ENCODE results near the gene ECM1.

Gene ECM1

GRCh38 chr1:150553392-150554085 lies 45.6 kb downstream of the ECM1 start:
- ChIA-PET CTCF (interaction anchor here (0.8 to 9.0 kb wide), 4 partner anchors 7 to 20 kb away, joined by 3 to 100 read pairs (median 25); no protein-coding TSS in a partner anchor), POLR2A (no interaction called here)
- TF ChIP-seq, protein P1, sequence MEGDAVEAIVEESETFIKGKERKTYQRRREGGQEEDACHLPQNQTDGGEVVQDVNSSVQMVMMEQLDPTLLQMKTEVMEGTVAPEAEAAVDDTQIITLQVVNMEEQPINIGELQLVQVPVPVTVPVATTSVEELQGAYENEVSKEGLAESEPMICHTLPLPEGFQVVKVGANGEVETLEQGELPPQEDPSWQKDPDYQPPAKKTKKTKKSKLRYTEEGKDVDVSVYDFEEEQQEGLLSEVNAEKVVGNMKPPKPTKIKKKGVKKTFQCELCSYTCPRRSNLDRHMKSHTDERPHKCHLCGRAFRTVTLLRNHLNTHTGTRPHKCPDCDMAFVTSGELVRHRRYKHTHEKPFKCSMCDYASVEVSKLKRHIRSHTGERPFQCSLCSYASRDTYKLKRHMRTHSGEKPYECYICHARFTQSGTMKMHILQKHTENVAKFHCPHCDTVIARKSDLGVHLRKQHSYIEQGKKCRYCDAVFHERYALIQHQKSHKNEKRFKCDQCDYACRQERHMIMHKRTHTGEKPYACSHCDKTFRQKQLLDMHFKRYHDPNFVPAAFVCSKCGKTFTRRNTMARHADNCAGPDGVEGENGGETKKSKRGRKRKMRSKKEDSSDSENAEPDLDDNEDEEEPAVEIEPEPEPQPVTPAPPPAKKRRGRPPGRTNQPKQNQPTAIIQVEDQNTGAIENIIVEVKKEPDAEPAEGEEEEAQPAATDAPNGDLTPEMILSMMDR (IDR thresholded peaks at IDR 0.05; ENCODE audit: control extremely low read depth, extremely low read depth, low read depth, missing control alignments), result no peak
- no peak for DNase-seq (ENCODE audit: extremely low spot score)

DNA sequence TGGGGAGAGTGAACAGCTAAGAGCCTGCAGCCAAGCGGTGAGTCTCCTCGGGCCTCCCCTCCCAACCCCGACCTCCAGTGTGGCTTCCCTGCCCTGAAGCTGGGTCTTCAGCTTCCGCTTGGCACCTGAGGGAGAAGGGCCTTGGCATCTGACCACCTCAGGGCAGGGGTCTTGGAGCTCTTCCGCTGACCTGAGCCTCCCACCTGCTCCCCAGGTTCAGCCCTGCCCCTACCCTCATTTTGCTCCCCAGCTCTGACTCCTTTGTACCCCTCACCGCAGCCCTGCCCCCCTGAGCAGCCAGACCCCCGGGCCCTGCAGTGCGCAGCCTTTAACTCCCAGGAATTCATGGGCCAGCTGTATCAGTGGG lies 46.2 kb downstream of the ECM1 start:
- POLR2A ChIA-PET, result no interaction called here
- CTCF ChIA-PET, result interaction anchor here (0.8 to 9.0 kb wide), 4 partner anchors 7 to 21 kb away, joined by 3 to 100 read pairs (median 25); no protein-coding TSS in a partner anchor
- TF ChIP-seq, protein P1 (IDR thresholded peaks at IDR 0.05; ENCODE audit: control extremely low read depth, extremely low read depth, low read depth, missing control alignments), result no peak
- DNase-seq (ENCODE audit: extremely low spot score), result no peak

- DNase-seq (ENCODE audit: extremely low spot score), result no peak
- CTCF ChIA-PET, result interaction anchor here (7.9 to 9.4 kb wide), 3 partner anchors 17 to 22 kb away, joined by 47 to 149 read pairs (median 119); no protein-coding TSS in a partner anchor
- TF ChIP-seq, protein P1 (IDR thresholded peaks at IDR 0.05; ENCODE audit: control extremely low read depth, extremely low read depth, low read depth, missing control alignments), result no peak
- POLR2A ChIA-PET, result no interaction called here
These were observed 47.5 kb downstream of the ECM1 start for GRCh38 chr1:150555198-150555970.

GRCh38 chr1:150555971-150556865 lies 48.3 kb downstream of the ECM1 start:
- POLR2A ChIA-PET, result interaction anchor here (1.1 kb wide), 1 partner anchor 23 kb away, joined by 3 read pairs; the partner anchor contains the start of gene MCL1
- CTCF ChIA-PET, result interaction anchor here (9.4 kb wide), 2 partner anchors 16 to 22 kb away, joined by 119 to 149 read pairs; no protein-coding TSS in a partner anchor
- TF ChIP-seq, protein P1 (IDR thresholded peaks at IDR 0.05; ENCODE audit: control extremely low read depth, extremely low read depth, low read depth, missing control alignments), result no peak
- no peak for DNase-seq (ENCODE audit: extremely low spot score)

DNA sequence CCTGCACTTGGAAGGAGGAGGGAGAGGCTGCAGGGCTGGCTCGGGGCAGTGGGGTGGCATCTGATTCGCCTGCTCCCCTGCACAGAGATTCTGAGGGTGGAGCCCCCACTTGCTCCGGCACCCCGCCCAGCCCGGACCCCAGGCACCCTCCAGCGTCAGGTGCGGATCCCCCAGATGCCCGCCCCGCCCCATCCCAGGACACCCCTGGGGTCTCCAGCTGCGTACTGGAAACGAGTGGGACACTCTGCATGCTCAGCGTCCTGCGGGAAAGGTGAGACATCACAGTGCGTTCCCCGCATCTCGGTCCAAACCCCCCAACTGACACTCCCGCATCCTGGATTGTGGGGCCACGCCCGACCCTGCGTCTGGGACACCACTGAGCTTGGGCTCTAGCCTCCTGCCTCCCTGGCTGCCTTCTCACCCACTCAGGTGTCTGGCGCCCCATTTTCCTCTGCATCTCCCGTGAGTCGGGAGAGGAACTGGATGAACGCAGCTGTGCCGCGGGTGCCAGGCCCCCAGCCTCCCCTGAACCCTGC lies 49.2 kb downstream of the ECM1 start:
- TF ChIP-seq, protein P1 (IDR thresholded peaks at IDR 0.05; ENCODE audit: control extremely low read depth, extremely low read depth, low read depth, missing control alignments), result no peak
- DNase-seq (ENCODE audit: extremely low spot score), result no peak
- ChIA-PET POLR2A (no interaction called here), CTCF (interaction anchor here (5.7 to 9.4 kb wide), 4 partner anchors 15 to 301 kb away, joined by 34 to 151 read pairs (median 134); partner anchors contain the start of gene CA14)

Measured in GM10248 (cell line).